SK-N-SH (cell line): ENCODE measurements around the gene SMPD3. TPM values are rescaled to one million over a fixed set of nuclear protein-coding genes. Genes with fewer than 3 reads are reported as not detected.

Source experiments
- CTCF ChIA-PET: fragments of 300-600, 350-600 bp; formaldehyde crosslinking; extraction: SDS; loops from one replicate; lab custom pipeline; 2021; lab: Yijun Ruan, JAX
- POLR2A ChIA-PET: fragments of 350-600 bp; sonication (Branson Sonifier 250); formaldehyde crosslinking; extraction: SDS; loops from one replicate; lab custom pipeline; 2020; ENCODE audit warnings: antibody characterized with exemption, inconsistent platforms; lab: Yijun Ruan, JAX
- DNase-seq: peaks from one replicate; pipeline ENCODE4 v3.0.0; 2012
- H2AFZ ChIP-seq: fragments of 200-600 bp; sonication (generic); 2 replicates; pipeline ENCODE4 v1.8.1; 2016; ENCODE audit warnings: antibody characterized with exemption, mild to moderate bottlenecking, low read depth
- H3F3A ChIP-seq: fragments of 200-600 bp; sonication (generic); replicated peaks from 2 replicates; pipeline ENCODE3; 2016; ENCODE audit warnings: antibody characterized with exemption, mild to moderate bottlenecking; ENCODE audit not compliant: insufficient read depth
- H3K27ac ChIP-seq, 2 experiments: fragments of 200-500 bp in 1 of 2; fragments of 200-600 bp in 1 of 2; sonication (Bioruptor generic) in 1 of 2; sonication (generic), shearing (Covaris generic) in 1 of 2; 2 replicates each; pipeline versions ENCODE4 v1.5.1 to v1.6.1; 2014 to 2016; ENCODE audit warnings: low read depth in 2 of 2, inconsistent platforms in 1 of 2, low read length in 1 of 2, mild to moderate bottlenecking in 1 of 2, mixed read lengths in 1 of 2
- H3K27me3 ChIP-seq: fragments of 200-600 bp; sonication (generic), shearing (Covaris generic); 2 replicates; pipeline ENCODE4 v1.6.1; 2016; ENCODE audit warnings: mixed run types; ENCODE audit not compliant: insufficient read depth
- H3K36me3 ChIP-seq, 2 experiments: fragments of 200-500 bp in 1 of 2; fragments of 200-600 bp in 1 of 2; sonication (Bioruptor generic) in 1 of 2; sonication (generic) in 1 of 2; replicated peaks in 1 of 2; 2 replicates each; pipeline versions ENCODE3 to v1.5.1; 2014 to 2016; ENCODE audit warnings: low read length in 1 of 2, mild to moderate bottlenecking in 1 of 2; ENCODE audit not compliant: insufficient read depth in 2 of 2, control insufficient read depth in 1 of 2
- H3K4me1 ChIP-seq, 2 experiments: fragments of 200-500 bp in 1 of 2; fragments of 200-600 bp in 1 of 2; sonication (Bioruptor generic) in 1 of 2; sonication (generic), shearing (Covaris generic) in 1 of 2; 2 replicates each; pipeline versions ENCODE4 v1.5.1 to v1.6.1; 2014 to 2016; ENCODE audit warnings: low read depth in 1 of 2, low read length in 1 of 2, mixed run types in 1 of 2; ENCODE audit not compliant: insufficient read depth in 2 of 2, control insufficient read depth in 1 of 2
- H3K4me2 ChIP-seq: fragments of 200-600 bp; sonication (generic), shearing (Covaris generic); 2 replicates; pipeline ENCODE4 v1.6.1; 2017; ENCODE audit warnings: mixed run types
- H3K4me3 ChIP-seq, 2 experiments: fragments of 200-500 bp in 1 of 2; fragments of 200-600 bp in 1 of 2; sonication (Bioruptor generic) in 1 of 2; sonication (generic), shearing (Covaris generic) in 1 of 2; 2 replicates each; pipeline versions ENCODE4 v1.5.1 to v1.8.1; 2014 to 2016; ENCODE audit warnings: low read depth in 2 of 2, inconsistent platforms in 1 of 2, low read length in 1 of 2, mild to moderate bottlenecking in 1 of 2, mixed read lengths in 1 of 2, moderate library complexity in 1 of 2
- H3K79me2 ChIP-seq: fragments of 200-600 bp; sonication (generic); 2 replicates; pipeline ENCODE4 v1.8.1; 2017; ENCODE audit warnings: mild to moderate bottlenecking; ENCODE audit not compliant: insufficient read depth
- H3K9ac ChIP-seq: fragments of 200-600 bp; sonication (generic); 2 replicates; pipeline ENCODE4 v1.6.1; 2017; ENCODE audit warnings: mixed run types
- H3K9me2 ChIP-seq: fragments of 200-600 bp; sonication (generic); 2 replicates; pipeline ENCODE4 v1.6.1; 2017; ENCODE audit warnings: mixed run types
- H3K9me3 ChIP-seq: fragments of 200-600 bp; sonication (generic); 2 replicates; pipeline ENCODE4 v1.6.1; 2017; ENCODE audit warnings: mixed run types, mild to moderate bottlenecking, moderate library complexity
- H4K20me1 ChIP-seq: fragments of 200-600 bp; sonication (generic); 2 replicates; pipeline ENCODE4 v1.6.1; 2017; ENCODE audit warnings: mild to moderate bottlenecking, mixed run types; ENCODE audit not compliant: insufficient read depth
- ELF1 ChIP-seq: IDR thresholded peaks from 2 replicates; pipeline ENCODE4 v1.4.0; 2012
- EP300 ChIP-seq, 2 experiments: IDR thresholded peaks; 2 replicates each; pipeline versions ENCODE4 v1.4.0 to v1.6.1; 2012; ENCODE audit warnings: borderline replicate concordance in 1 of 2, low read depth in 1 of 2, low read length in 1 of 2
- EZH2phosphoT487 ChIP-seq: fragments of 200-600 bp; sonication (generic); IDR thresholded peaks from 2 replicates; pipeline ENCODE4 v1.6.1; 2017; ENCODE audit warnings: low read depth, mixed run types, mild to moderate bottlenecking, antibody characterized with exemption, moderate library complexity, borderline replicate concordance
- FOSL2 ChIP-seq: IDR thresholded peaks from 2 replicates; pipeline ENCODE4 v1.4.0; 2012; ENCODE audit warnings: low read depth, mild to moderate bottlenecking, moderate library complexity, borderline replicate concordance
- GABPA ChIP-seq: IDR thresholded peaks from 2 replicates; pipeline ENCODE4 v1.4.0; 2012; ENCODE audit warnings: low read depth, mild to moderate bottlenecking
- JUND ChIP-seq: IDR thresholded peaks from 2 replicates; pipeline ENCODE4 v1.4.0; 2012
- NFIC ChIP-seq: IDR thresholded peaks from 2 replicates; pipeline ENCODE4 v1.4.0; 2012; ENCODE audit warnings: borderline replicate concordance
- PBX3 ChIP-seq: IDR thresholded peaks from 2 replicates; pipeline ENCODE4; 2012
- POLR2AphosphoS5 ChIP-seq: IDR thresholded peaks from 2 replicates; pipeline ENCODE4 v1.6.1; 2012; ENCODE audit warnings: low read depth, low read length
- RAD21 ChIP-seq: IDR thresholded peaks from 2 replicates; pipeline ENCODE4 v1.6.1; 2012; ENCODE audit warnings: mild to moderate bottlenecking, low read length
- RCOR1 ChIP-seq: fragments of 150-350 bp; IDR thresholded peaks from 2 replicates; pipeline ENCODE4 v1.6.1; 2017; ENCODE audit warnings: antibody characterized with exemption, low read length
- REST ChIP-seq: IDR thresholded peaks from 2 replicates; pipeline ENCODE4 v1.6.1; 2012; ENCODE audit warnings: mild to moderate bottlenecking, low read depth, low read length, moderate library complexity
- RFX5 ChIP-seq: IDR thresholded peaks from 2 replicates; pipeline ENCODE4 v1.6.1; 2012; ENCODE audit warnings: mild to moderate bottlenecking, improper control_type of control experiment, low read length
- SMC3 ChIP-seq: IDR thresholded peaks from 2 replicates; pipeline ENCODE4 v1.6.1; 2012; ENCODE audit warnings: low read depth, low read length, improper control_type of control experiment
- TEAD4 ChIP-seq: IDR thresholded peaks from 2 replicates; pipeline ENCODE4 v1.4.0; 2012; ENCODE audit warnings: mild to moderate bottlenecking, borderline replicate concordance; ENCODE audit not compliant: insufficient read depth
- YY1 ChIP-seq: IDR thresholded peaks from 2 replicates; pipeline ENCODE4 v1.4.0; 2012; ENCODE audit warnings: low read depth, mild to moderate bottlenecking
- WGBS: methylation state at CpG from one replicate; pipeline ENCODE4 v1.1.6; 2017; ENCODE audit warnings: low lambda C conversion rate; 5-methylcytosine and 5-hydroxymethylcytosine counted together
- polyA plus RNA-seq, 3 experiments: library from polyadenylated mRNA; depleted of rRNA; stranded (reverse); fragments of >200 nt; gene quantifications; 2 replicates each; pipeline ENCODE4 v1.2.3, GENCODE V29; 2012
- TF ChIP-seq, protein P1 (sequence below): fragments of 150-350 bp; IDR thresholded peaks from 2 replicates; pipeline ENCODE4 v1.6.1; 2016; ENCODE audit warnings: mild to moderate bottlenecking, low read depth, low read length
- TF ChIP-seq, protein P2 (sequence below): fragments of 150-350 bp; IDR thresholded peaks from 2 replicates; pipeline ENCODE4 v1.6.1; 2017; ENCODE audit warnings: antibody characterized with exemption, low read length, low read depth, borderline replicate concordance

Gene SMPD3
- polyA plus RNA-seq, 1 of the 3 experiments (the other 2 are of a cell fraction) = 0.38 TPM

GRCh38 chr16:68351463-68351862 is 96.8 kb downstream of the SMPD3 start:
- TF ChIP-seq RCOR1 (no peak), JUND (no peak), REST (no peak), YY1 (no peak), RFX5 (no peak), GABPA (no peak), ELF1 (no peak), EZH2phosphoT487 (no peak), POLR2AphosphoS5 (no peak), NFIC (no peak), EP300 (IDR thresholded peaks at IDR 0.05; ENCODE audit: borderline replicate concordance in 1 of 2, low read depth in 1 of 2, low read length in 1 of 2) (no peak), FOSL2 (no peak), TEAD4 (no peak), RAD21 (no peak), PBX3 (no peak), SMC3 (no peak)
- TF ChIP-seq, protein P1, sequence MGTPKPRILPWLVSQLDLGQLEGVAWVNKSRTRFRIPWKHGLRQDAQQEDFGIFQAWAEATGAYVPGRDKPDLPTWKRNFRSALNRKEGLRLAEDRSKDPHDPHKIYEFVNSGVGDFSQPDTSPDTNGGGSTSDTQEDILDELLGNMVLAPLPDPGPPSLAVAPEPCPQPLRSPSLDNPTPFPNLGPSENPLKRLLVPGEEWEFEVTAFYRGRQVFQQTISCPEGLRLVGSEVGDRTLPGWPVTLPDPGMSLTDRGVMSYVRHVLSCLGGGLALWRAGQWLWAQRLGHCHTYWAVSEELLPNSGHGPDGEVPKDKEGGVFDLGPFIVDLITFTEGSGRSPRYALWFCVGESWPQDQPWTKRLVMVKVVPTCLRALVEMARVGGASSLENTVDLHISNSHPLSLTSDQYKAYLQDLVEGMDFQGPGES = no peak
- TF ChIP-seq, protein P2, sequence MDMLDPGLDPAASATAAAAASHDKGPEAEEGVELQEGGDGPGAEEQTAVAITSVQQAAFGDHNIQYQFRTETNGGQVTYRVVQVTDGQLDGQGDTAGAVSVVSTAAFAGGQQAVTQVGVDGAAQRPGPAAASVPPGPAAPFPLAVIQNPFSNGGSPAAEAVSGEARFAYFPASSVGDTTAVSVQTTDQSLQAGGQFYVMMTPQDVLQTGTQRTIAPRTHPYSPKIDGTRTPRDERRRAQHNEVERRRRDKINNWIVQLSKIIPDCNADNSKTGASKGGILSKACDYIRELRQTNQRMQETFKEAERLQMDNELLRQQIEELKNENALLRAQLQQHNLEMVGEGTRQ = no peak
- TF ChIP-seq, all 33 proteins: peak for 0
- no peaks in the 10 kb centered on the region for H3K79me2 ChIP-seq
- H3K4me2 ChIP-seq = no peak overlapping the region
- no peaks in the 10 kb centered on the region for H3K9me3 ChIP-seq
- H3K36me3 ChIP-seq = peaks cover 9 to 67% of the 10 kb centered on the region in 2 experiments
- CTCF ChIA-PET = interaction anchor here (0.6 kb wide), 1 partner anchor 462 kb away, joined by 3 read pairs; no protein-coding TSS in a partner anchor
- no peak overlapping the region for H2AFZ ChIP-seq
- no peaks in the 10 kb centered on the region for H4K20me1 ChIP-seq
- no peak overlapping the region for H3K9ac ChIP-seq
- no peaks in the 10 kb centered on the region for H3F3A ChIP-seq
- no peaks in the 10 kb centered on the region for H3K27me3 ChIP-seq
- no peak for DNase-seq
- no peak overlapping the region for H3K27ac ChIP-seq
- POLR2A ChIA-PET = no interaction called here
- WGBS = 91% methylated on average over 9 of the region's 11 CpGs
- no peak overlapping the region for H3K4me3 ChIP-seq
- H3K9me2 ChIP-seq = no peaks in the 10 kb centered on the region
- no peaks in the 10 kb centered on the region for H3K4me1 ChIP-seq
